Ishikawa (cell line): ENCODE data around the gene GJB6.

ENCODE experiments used
- CREB1 ChIP-seq: IDR thresholded peaks from 2 replicates; pipeline ENCODE4 v1.6.1; 2012; ENCODE audit warnings: low read depth
- EGR1 ChIP-seq: IDR thresholded peaks from 2 replicates; pipeline ENCODE4 v1.6.1; 2012
- EP300 ChIP-seq: IDR thresholded peaks from 2 replicates; pipeline ENCODE4 v1.6.1; 2012; ENCODE audit warnings: borderline replicate concordance
- MAX ChIP-seq: IDR thresholded peaks from 2 replicates; pipeline ENCODE4 v1.6.1; 2012
- RAD21 ChIP-seq: IDR thresholded peaks from 2 replicates; pipeline ENCODE4 v1.6.1; 2012; ENCODE audit warnings: low read depth
- REST ChIP-seq: IDR thresholded peaks from 2 replicates; pipeline ENCODE4 v1.6.1; 2012; ENCODE audit warnings: low read depth, mild to moderate bottlenecking
- USF1 ChIP-seq: IDR thresholded peaks from 2 replicates; pipeline ENCODE4 v1.6.1; 2012
- YY1 ChIP-seq: IDR thresholded peaks from 2 replicates; pipeline ENCODE4 v1.6.1; 2012; ENCODE audit warnings: low read depth

GRCh38 chr13:20263393-20264044, 31.4 kb upstream of the GJB6 start:
- no peak for TF ChIP-seq CREB1
- TF ChIP-seq REST, result no peak
- no peak for TF ChIP-seq YY1
- TF ChIP-seq EGR1, result no peak
- no peak for TF ChIP-seq RAD21
- TF ChIP-seq MAX, result no peak
- no peak for TF ChIP-seq EP300
- no peak for TF ChIP-seq USF1
